ENCODE results near the gene TENM4.

GRCh38 chr11:79095424-79095823 lies 345.4 kb downstream of the TENM4 start:
- TF ChIP-seq, protein P1, sequence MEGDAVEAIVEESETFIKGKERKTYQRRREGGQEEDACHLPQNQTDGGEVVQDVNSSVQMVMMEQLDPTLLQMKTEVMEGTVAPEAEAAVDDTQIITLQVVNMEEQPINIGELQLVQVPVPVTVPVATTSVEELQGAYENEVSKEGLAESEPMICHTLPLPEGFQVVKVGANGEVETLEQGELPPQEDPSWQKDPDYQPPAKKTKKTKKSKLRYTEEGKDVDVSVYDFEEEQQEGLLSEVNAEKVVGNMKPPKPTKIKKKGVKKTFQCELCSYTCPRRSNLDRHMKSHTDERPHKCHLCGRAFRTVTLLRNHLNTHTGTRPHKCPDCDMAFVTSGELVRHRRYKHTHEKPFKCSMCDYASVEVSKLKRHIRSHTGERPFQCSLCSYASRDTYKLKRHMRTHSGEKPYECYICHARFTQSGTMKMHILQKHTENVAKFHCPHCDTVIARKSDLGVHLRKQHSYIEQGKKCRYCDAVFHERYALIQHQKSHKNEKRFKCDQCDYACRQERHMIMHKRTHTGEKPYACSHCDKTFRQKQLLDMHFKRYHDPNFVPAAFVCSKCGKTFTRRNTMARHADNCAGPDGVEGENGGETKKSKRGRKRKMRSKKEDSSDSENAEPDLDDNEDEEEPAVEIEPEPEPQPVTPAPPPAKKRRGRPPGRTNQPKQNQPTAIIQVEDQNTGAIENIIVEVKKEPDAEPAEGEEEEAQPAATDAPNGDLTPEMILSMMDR (IDR thresholded peaks at IDR 0.05) = no peak
- TF ChIP-seq POLR2A (IDR thresholded peaks at IDR 0.05) = no peak
- TF ChIP-seq POLR2AphosphoS5 (IDR thresholded peaks at IDR 0.05) = no peak
